ENCODE data around the gene SDE2.

DNA sequence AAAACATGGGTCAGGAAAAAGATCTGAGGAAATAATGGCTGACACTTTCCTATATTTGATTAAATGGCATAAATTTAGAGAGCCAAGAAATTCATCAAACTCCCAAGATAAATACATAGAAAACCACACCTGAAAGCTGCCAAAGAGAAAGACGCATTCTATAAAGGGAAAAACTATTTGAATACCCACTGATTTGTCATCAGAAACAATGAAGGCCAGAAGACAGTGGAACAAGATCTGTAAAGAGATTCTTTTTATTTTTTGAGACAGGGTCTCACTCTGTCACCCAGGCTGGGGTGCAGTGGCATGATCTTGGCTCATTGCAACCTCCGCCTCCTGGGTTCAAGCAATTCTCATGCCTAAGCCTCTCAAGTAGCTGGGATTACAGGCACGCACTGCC, 17.4 kb downstream of the SDE2 start:
- TF ChIP-seq CTCF (IDR thresholded peaks at IDR 0.05) (no peak), EZH2 (IDR thresholded peaks at IDR 0.05; ENCODE audit: borderline replicate concordance, insufficient read depth, low read depth, low read length, poor library complexity, severe bottlenecking) (no peak)

Data from B cell (primary cell).